ENCODE data around the gene FOXK2. TPM values are rescaled to one million over a fixed set of nuclear protein-coding genes. Genes with fewer than 3 reads are reported as not detected.

Gene FOXK2
- total and polyA plus RNA-seq, 2 of the 8 experiments (the other 6 are each of a cell fraction or from before 2014, with no cell fraction given) = 34.7 to 64.9 TPM

DNA sequence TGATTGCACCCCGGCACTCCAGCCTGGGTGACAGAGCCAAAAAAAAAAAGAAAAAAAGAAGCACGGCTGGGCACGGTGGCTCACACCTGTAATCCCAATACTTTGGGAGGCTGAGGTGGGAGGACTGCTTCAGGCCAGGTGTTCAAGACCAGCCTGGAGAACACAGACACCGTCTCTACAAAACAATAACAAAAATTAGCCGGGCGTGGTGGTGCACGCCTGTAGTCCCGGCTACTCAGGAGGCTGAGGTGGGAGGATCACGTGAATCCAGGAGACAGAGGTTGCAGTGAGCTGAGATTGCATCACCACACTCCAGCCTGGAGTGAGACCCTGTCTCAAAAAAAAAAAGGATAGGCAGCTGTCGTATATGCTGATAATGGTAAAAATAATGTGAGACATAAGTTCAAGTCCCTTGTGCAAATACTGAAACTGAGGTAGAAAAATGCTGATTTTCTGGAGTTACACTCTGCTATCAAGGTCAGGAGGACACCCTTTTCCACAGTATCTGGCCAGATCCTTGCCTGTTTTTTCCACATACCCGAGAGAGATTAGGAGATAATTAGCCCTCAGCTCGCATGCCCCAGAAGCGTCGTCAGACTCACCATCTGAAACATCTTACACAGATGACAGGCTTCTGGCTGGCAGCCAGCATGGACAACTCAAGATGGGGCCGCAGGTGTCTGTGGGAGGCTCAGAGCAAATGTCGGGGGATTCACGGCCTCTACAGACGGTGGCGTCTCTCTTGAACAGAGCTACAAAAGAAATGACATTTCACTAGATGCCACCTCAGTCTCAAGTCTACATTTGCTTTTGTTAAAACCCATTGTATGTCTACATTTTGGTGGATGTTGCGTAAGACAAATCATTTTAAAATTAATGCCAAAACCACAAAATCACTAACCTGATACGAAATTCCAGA lies 91.9 kb downstream of the FOXK2 start:
- no peak overlapping the region for H3K4me3 ChIP-seq (ENCODE audit: extremely low read depth in 1 of 4, insufficient read depth in 2 of 4, low read depth in 3 of 4, low read length in 4 of 4)
- no peak overlapping the region for H3K18ac ChIP-seq (ENCODE audit: extremely low read depth, low read length)
- peaks cover 0 to 2% of the 10 kb centered on the region in 2 experiments; a peak in 1 of 4 replicates for H3K9me3 ChIP-seq (ENCODE audit: insufficient read depth in 2 of 2, low read depth in 1 of 2, low read length in 1 of 2)
- H3K56ac ChIP-seq (replicated peaks; ENCODE audit: insufficient read length, low read depth, low read length) = no peak overlapping the region
- H3K23ac ChIP-seq (ENCODE audit: insufficient read length) = no peak overlapping the region
- H2BK12ac ChIP-seq (ENCODE audit: low read depth, low read length) = no peak overlapping the region
- no peak overlapping the region for H3K27ac ChIP-seq (ENCODE audit: low read depth, low read length)
- H2AFZ ChIP-seq (ENCODE audit: low read length) = no peak overlapping the region
- H3K4me1 ChIP-seq (replicated peaks in 1 of 4; ENCODE audit: control insufficient read depth in 3 of 4, insufficient read depth in 4 of 4, low read length in 3 of 4) = 0 out of 7 replicates have a peak, but pooled peaks cover 0 to 1% (median 0%) of the 10 kb centered on the region in 4 experiments
- no peaks in the 10 kb centered on the region for H3K79me2 ChIP-seq (ENCODE audit: control insufficient read depth in 1 of 2, insufficient read depth in 2 of 2, low read length in 2 of 2)
- TF ChIP-seq CEBPB (IDR thresholded peaks at IDR 0.05; ENCODE audit: low read depth, low read length) (peak; percentile 36; the same call in 1 of the 2 replicates), RNF2 (IDR thresholded peaks at IDR 0.05; ENCODE audit: borderline replicate concordance, low read depth, low read length, missing control alignments, poor library complexity, severe bottlenecking) (no peak), CREB1 (IDR thresholded peaks at IDR 0.05) (no peak), CHD2 (IDR thresholded peaks at IDR 0.05; ENCODE audit: low read length) (no peak), TAF7 (optimal IDR thresholded peaks at IDR 0.05; ENCODE audit: borderline replicate concordance, low read depth, low read length) (no peak), MAX (IDR thresholded peaks at IDR 0.05) (no peak)
- H3K36me3 ChIP-seq (ENCODE audit: control insufficient read depth in 2 of 4, insufficient read depth in 4 of 4, low read length in 3 of 4) = peaks cover 9 to 20% (median 16%) of the 10 kb centered on the region in 4 experiments; a peak in 7 of 8 replicates
- no peak overlapping the region for H2BK20ac ChIP-seq (ENCODE audit: low read length)
- peaks cover 0 to 6% of the 10 kb centered on the region in 2 experiments for H4K20me1 ChIP-seq (replicated peaks in 1 of 2; ENCODE audit: control insufficient read depth in 1 of 2, insufficient read depth in 2 of 2, low read length in 2 of 2)
- no peak overlapping the region for H2BK15ac ChIP-seq (ENCODE audit: low read length)
- no peak overlapping the region for H3K14ac ChIP-seq (ENCODE audit: insufficient read length)
- no peak overlapping the region for H4K5ac ChIP-seq (ENCODE audit: insufficient read length, low read depth, low read length)
- no peak overlapping the region for H2BK120ac ChIP-seq (replicated peaks; ENCODE audit: low read depth, low read length)
- H3K79me1 ChIP-seq (ENCODE audit: low read depth, low read length) = no peaks in the 10 kb centered on the region
- H4K91ac ChIP-seq (replicated peaks; ENCODE audit: insufficient read length, low read length) = no peak overlapping the region
- FAIRE-seq (no peak), DNase-seq (ENCODE audit: low read depth in 1 of 2, low spot score in 2 of 2) (no peak)
- no peaks in the 10 kb centered on the region for H3K27me3 ChIP-seq (replicated peaks in 1 of 4; ENCODE audit: control insufficient read depth in 3 of 4, extremely low read depth in 1 of 4, insufficient read depth in 3 of 4, low read length in 3 of 4)
- no peak overlapping the region for H4K8ac ChIP-seq (ENCODE audit: extremely low read depth, insufficient read depth, low read length)
- no peak overlapping the region for H2BK5ac ChIP-seq (ENCODE audit: low read depth, low read length)
- no peaks in the 10 kb centered on the region for H3K23me2 ChIP-seq (ENCODE audit: low read depth, low read length)
- H3K4me2 ChIP-seq (ENCODE audit: insufficient read depth in 1 of 2, low read depth in 2 of 2, low read length in 2 of 2) = no peak overlapping the region
- no peak overlapping the region for H2AK5ac ChIP-seq (ENCODE audit: low read depth, low read length)
- POLR2A ChIA-PET (ENCODE audit: partially characterized antibody) = no interaction called here
- H3K9ac ChIP-seq (replicated peaks in 1 of 4; ENCODE audit: extremely low read depth in 1 of 4, low read depth in 3 of 4, low read length in 3 of 4) = no peak overlapping the region
- H3K4ac ChIP-seq (replicated peaks; ENCODE audit: insufficient read length, low read depth, low read length) = no peak overlapping the region
- CTCF ChIA-PET (ENCODE audit: partially characterized antibody) = interaction anchor here (0.5 to 1.8 kb wide), 4 partner anchors 28 to 1409 kb away, joined by 3 to 6 read pairs (median 4); no protein-coding TSS in a partner anchor
- 92% methylated on average over 20 of the region's 21 CpGs; no CpG with 5 or more reads in 1 of the 2 experiments for WGBS, 2 experiments (ENCODE audit: extremely low coverage in 1 of 2, insufficient coverage in 1 of 2, insufficient read length in 1 of 2, insufficient replicate concordance in 2 of 2, low coverage in 1 of 2, low lambda C conversion rate in 2 of 2, missing lambda C conversion rate in 1 of 2)
